Right cardiac atrium (tissue), 5 donors: Measurements from ENCODE around the gene ANKRD11. TPM values are rescaled to one million over a fixed set of nuclear protein-coding genes. Genes with fewer than 3 reads are reported as not detected.

Experiments
- ATAC-seq, 2 donors: fragments of 200-7000 bp; cut with Tn5 transposase; one replicate each; pipeline versions ENCODE4 v1.8.0 to v1.9.1; 2020; ENCODE audit warnings: moderate library complexity in 2 of 2, mild to moderate bottlenecking in 1 of 2
- DNase-seq, 3 donors: peaks; one replicate each; pipeline ENCODE4 v3.0.0-alpha.2; 2020
- H3K27ac ChIP-seq: one replicate; pipeline ENCODE4 v1.5.1; 2013; ENCODE audit warnings: mild to moderate bottlenecking, low read length, control low read depth, moderate library complexity
- H3K27me3 ChIP-seq: one replicate; pipeline ENCODE4 v1.6.1; 2013; ENCODE audit not compliant: control insufficient read depth, insufficient read depth
- H3K4me1 ChIP-seq: one replicate; pipeline ENCODE4 v1.6.1; 2013; ENCODE audit warnings: low read length; ENCODE audit not compliant: control insufficient read depth, insufficient read depth
- H3K4me3 ChIP-seq: one replicate; pipeline ENCODE4 v1.5.1; 2013; ENCODE audit warnings: low read length, control low read depth
- H3K9me3 ChIP-seq: one replicate; pipeline ENCODE4 v1.6.1; 2013; ENCODE audit warnings: low read length; ENCODE audit not compliant: control insufficient read depth
- WGBS: extraction: QIAGEN DNeasy Blood & Tissue Kit; methylation state at CpG from one replicate; pipeline ENCODE4 v1.1.7; 2013; 5-methylcytosine and 5-hydroxymethylcytosine counted together
- intact Hi-C, 4 donors: fragments of 100-400 bp; cut with DNase I; formaldehyde crosslinking; loops; one replicate each; pipeline versions ENCODE4 v1.11.0 to v1.14.0; 2022 to 2023
- polyA plus RNA-seq: library from polyadenylated mRNA; stranded (reverse); fragments of 200-250 nt; gene quantifications from one replicate; pipeline ENCODE4 v1.2.3, GENCODE V29; 2013
- total RNA-seq, 4 donors: library from RNA; stranded (reverse); fragmentation: NEBNext Ultra II Directional; extraction: Animal tissue kit (Norgen Biotek cat#: 25700); gene quantifications; one replicate each; pipeline ENCODE4 v1.2.1, GENCODE V29; 2021
- donor health status: healthy with polysubstance abuse.
- donor health status: DM: no; HTN: yes; CAD: no.
- donor health status: DM: no; HTN: no; CAD: no.
- donor health status: DM: no; HTN: yes; CAD: no; lungs with severe emphysema.
- donor health status: DM: yes; HTN: yes; CAD: no.

The ANKRD11 gene
- total and polyA plus RNA-seq, 5 donors, result 75.3 to 98.9 (median 95.3) TPM

DNA sequence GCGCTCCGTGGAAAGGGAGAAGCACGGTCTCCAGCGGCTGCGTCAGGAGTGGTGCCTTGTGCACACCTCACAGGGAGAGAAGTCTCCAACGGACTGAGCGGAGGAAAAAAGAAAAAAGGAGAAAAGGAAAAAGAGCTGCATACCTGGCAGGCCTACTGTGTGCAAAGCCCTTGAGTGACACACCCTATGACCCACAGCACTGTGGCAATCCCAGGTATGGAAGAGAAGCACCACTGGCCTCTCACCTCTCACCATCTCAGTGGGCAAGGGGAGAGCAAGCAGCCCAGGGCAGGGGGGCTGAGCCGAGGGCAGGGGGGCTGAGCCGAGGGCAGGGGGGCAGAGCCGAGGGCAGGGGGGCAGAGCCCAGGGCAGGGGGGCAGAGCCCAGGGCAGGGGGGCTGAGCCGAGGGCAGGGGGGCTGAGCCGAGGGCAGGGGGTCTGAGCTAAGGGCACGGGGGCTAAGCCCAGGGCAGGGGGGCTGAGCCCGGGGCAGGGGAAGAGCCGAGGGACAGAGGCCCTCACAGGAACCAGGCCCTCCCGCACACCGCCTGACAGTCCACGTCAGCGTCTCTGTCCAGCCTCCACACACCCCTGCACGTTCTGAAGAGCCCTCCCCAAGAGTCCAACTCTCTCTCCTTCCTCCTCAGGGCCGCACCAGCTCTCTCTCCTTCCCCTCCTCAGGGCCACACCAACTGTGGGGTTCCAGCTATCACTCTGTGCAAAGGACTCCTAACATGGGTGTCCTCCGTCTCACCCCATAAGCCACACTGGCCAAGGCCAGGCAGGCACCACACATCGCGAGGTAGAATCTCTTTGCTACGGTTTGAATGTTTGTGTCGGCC lies 167.0 kb downstream of the ANKRD11 start:
- H3K4me3 ChIP-seq, result no peak overlapping the region
- H3K4me1 ChIP-seq, result peaks cover 34% of the 10 kb centered on the region
- ATAC-seq (no peak), DNase-seq (peak in 2 of 3 donors; percentile 25 to 58)
- intact Hi-C loops, result no loop called here
- H3K9me3 ChIP-seq, result no peaks in the 10 kb centered on the region
- H3K27me3 ChIP-seq, result no peaks in the 10 kb centered on the region
- WGBS, result 78% methylated on average over 26 of the region's 26 CpGs
- H3K27ac ChIP-seq, result no peak overlapping the region

- no peak overlapping the region for H3K4me3 ChIP-seq
- H3K4me1 ChIP-seq, result peaks cover 34% of the 10 kb centered on the region
- no peaks in the 10 kb centered on the region for H3K9me3 ChIP-seq
- ATAC-seq, result peak in 1 of 2 donors; percentile 9
- no peaks in the 10 kb centered on the region for H3K27me3 ChIP-seq
- 49% methylated on average over 19 of the region's 19 CpGs for WGBS
- intact Hi-C loops, result no loop called here
- DNase-seq, result peak; percentile 53 to 75 (median 71)
- no peak overlapping the region for H3K27ac ChIP-seq
Observed at GRCh38 chr16:89322321-89323119, 167.8 kb downstream of the ANKRD11 start.

GRCh38 chr16:89320782-89321501 lies 169.4 kb downstream of the ANKRD11 start:
- no peaks in the 10 kb centered on the region for H3K27me3 ChIP-seq
- 39% methylated on average over 30 of the region's 30 CpGs for WGBS
- ATAC-seq (peak; percentile 16 to 32), DNase-seq (peak in 2 of 3 donors; percentile 81 to 84)
- H3K9me3 ChIP-seq, result no peaks in the 10 kb centered on the region
- no peak overlapping the region for H3K4me3 ChIP-seq
- H3K27ac ChIP-seq, result peak overlapping the region; percentile 66
- H3K4me1 ChIP-seq, result peaks cover 35% of the 10 kb centered on the region
- intact Hi-C loops, result no loop called here

DNA sequence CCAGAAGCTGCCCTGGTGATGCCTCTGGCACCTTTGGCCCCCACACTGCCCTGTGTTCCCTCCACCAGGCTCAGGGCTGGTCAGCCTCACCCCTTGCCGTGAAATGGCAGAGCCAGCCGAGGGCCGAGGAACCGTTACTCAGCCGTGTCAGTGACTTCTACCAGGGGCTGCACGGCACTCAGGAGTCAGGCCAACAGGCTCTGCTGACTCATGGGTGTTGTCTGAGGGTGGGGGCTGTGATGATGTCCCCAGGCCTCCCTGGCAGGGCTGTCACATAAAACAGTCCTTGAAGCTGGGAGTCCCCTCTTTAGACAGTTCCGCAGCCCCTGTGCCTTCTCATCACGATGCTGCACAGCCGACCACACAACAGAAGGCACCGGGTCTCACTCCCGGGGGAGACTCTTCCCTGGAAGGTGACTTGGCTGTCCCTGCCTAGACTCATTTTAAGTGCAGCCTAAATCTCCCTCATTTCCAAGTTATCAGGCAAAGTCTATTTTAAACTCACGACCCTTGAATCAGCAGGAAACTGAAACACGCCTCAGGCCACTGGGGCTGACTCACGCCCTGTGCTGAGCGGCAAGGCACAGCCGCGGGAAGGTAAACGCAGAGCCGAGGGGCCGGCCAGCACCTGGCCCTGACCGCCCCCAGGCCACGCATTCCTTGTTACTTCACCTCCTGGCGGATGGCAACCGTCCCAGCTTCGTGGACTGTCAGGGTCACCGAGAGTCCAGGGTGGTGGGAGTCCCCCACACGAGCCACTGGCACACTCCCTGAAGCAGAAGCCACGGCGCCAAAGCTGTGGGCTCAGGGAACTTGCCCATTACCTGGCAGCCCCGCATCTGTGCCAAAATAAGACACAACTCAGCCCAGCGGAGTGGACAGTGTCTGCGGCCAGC lies 170.2 kb downstream of the ANKRD11 start:
- ATAC-seq (peak; percentile 65 to 75), DNase-seq (peak; percentile 72 to 81 (median 76))
- 14% methylated on average over 32 of the region's 32 CpGs for WGBS
- H3K4me3 ChIP-seq, result no peak overlapping the region
- peaks cover 30% of the 10 kb centered on the region for H3K4me1 ChIP-seq
- H3K27me3 ChIP-seq, result no peaks in the 10 kb centered on the region
- peak overlapping the region; percentile 66 for H3K27ac ChIP-seq
- H3K9me3 ChIP-seq, result no peaks in the 10 kb centered on the region
- intact Hi-C loops, result no loop called here

DNA sequence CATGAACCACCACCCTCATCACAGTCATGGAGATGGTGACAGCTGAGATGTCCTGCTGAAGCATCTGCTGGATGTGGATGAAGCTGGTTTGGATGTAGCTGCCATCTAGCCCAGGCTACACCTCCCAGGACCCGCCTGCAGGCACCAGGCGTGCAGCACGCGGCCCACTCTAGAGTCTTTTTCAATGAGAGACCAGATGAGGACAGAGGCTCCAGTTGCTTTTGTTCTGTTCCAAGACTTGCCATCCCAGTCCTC lies 170.8 kb downstream of the ANKRD11 start:
- H3K4me3 ChIP-seq, result no peak overlapping the region
- peak overlapping the region; percentile 66 for H3K27ac ChIP-seq

DNA sequence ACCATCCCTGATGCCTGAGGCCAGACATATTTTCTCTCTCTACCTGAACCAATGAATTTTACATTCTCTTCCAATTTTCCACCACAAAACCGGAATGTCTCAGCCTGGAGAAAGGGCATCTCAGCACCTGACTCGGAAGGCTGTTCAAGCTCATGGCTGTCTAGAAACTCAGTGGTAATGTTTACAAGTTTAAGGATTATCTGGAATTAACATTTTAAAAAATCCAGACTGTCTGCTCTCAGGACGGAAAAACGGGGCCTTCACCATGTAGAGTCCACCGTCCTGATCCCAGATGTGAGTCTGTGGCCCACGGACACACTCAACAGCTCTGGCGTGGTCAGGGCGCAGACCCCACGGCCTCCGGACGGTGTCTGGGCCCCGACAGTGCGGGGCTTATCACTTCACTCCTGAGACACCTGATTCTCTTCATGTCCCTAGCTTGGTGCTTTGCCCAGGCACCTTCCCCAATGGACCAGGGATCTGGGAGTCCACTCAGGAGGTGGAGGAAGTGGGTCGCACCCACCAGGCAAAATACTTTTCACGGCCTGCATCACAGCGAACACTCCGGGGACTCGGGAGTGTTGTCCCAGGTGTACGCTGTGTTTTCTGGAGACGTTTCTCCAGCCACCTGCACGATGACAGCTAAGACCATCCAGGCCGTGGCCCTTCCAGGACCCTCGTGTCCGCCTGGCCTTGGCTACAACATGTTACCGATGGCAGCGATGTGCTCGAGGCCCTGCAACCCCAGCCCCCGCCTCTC lies 171.3 kb downstream of the ANKRD11 start:
- peaks cover 29% of the 10 kb centered on the region for H3K4me1 ChIP-seq
- ATAC-seq (no peak), DNase-seq (peak in 2 of 3 donors; percentile 14 to 55)
- no peaks in the 10 kb centered on the region for H3K9me3 ChIP-seq
- no peak overlapping the region for H3K4me3 ChIP-seq
- 90% methylated on average over 28 of the region's 28 CpGs for WGBS
- H3K27ac ChIP-seq, result no peak overlapping the region
- H3K27me3 ChIP-seq, result no peaks in the 10 kb centered on the region
- intact Hi-C loops, result no loop called here

More for the DNA sequence above, 170.8 kb downstream of the ANKRD11 start:
- intact Hi-C loops, result no loop called here
- ATAC-seq (no peak), DNase-seq (peak in 1 of 3 donors; percentile 63)
- peaks cover 26% of the 10 kb centered on the region for H3K4me1 ChIP-seq
- no peaks in the 10 kb centered on the region for H3K9me3 ChIP-seq
- no peaks in the 10 kb centered on the region for H3K27me3 ChIP-seq
- 93% methylated on average over 4 of the region's 4 CpGs for WGBS

DNA sequence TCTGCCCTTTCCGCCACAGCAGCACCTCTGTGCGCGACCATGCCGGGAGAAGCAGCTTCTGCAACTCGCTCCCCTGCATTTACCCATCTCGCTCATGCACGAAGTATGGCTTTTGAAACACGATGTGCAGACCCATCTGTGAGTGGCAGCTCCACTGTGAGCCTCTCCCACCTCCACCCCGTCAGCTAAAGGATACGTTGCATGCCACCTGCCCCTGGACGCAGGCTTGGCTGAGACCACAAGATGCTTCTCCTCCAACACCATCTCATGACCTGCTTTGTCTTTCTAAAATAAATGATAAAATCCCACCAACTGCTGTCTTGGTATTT lies 172.0 kb downstream of the ANKRD11 start:
- no peak for ATAC-seq
- WGBS, result 91% methylated on average over 11 of the region's 11 CpGs
- H3K27ac ChIP-seq, result no peak overlapping the region
- H3K27me3 ChIP-seq, result no peaks in the 10 kb centered on the region
- DNase-seq, result peak in 1 of 3 donors; percentile 32
- intact Hi-C loops, result no loop called here
- no peak overlapping the region for H3K4me3 ChIP-seq
- H3K9me3 ChIP-seq, result no peaks in the 10 kb centered on the region
- H3K4me1 ChIP-seq, result peaks cover 31% of the 10 kb centered on the region

DNA sequence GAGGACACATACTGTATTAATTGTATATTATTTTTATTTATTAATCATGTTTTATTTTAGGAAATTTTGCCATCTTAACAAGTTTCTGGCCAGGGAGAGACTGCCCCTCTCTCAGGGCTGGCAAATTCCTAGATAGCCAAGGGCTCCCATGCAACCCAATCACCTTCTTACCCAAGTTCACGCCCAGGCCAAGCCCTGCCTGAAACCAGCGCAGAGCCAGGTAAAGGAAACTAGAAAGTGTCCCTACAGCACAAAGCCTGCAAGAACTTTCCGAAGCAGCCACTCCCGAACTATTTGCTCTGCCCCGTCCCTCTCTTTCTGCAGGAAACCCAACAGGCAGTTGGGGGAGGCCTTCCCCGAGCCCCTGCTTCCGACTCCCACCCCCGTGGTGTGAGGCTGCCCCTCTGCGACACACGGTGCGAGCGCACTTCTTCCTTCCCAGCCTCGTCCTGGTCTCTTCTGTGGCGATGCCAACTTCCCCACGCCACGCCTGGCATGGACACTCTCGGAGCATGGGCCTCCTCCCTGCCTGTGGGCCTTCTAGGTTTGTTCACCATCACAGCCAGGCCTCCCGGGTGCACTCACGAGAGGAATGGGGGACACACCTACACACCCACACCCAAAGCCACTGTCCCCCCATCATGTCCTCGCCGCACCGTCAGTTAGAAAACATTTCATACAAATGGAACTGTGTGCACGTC lies 172.5 kb downstream of the ANKRD11 start:
- DNase-seq, result peak in 2 of 3 donors; percentile 53 to 55
- H3K27me3 ChIP-seq, result no peaks in the 10 kb centered on the region
- no peak for ATAC-seq
- H3K4me1 ChIP-seq, result peaks cover 31% of the 10 kb centered on the region
- H3K27ac ChIP-seq, result no peak overlapping the region
- no peak overlapping the region for H3K4me3 ChIP-seq
- no peaks in the 10 kb centered on the region for H3K9me3 ChIP-seq
- intact Hi-C loops, result no loop called here
- WGBS, result 73% methylated on average over 23 of the region's 23 CpGs

DNA sequence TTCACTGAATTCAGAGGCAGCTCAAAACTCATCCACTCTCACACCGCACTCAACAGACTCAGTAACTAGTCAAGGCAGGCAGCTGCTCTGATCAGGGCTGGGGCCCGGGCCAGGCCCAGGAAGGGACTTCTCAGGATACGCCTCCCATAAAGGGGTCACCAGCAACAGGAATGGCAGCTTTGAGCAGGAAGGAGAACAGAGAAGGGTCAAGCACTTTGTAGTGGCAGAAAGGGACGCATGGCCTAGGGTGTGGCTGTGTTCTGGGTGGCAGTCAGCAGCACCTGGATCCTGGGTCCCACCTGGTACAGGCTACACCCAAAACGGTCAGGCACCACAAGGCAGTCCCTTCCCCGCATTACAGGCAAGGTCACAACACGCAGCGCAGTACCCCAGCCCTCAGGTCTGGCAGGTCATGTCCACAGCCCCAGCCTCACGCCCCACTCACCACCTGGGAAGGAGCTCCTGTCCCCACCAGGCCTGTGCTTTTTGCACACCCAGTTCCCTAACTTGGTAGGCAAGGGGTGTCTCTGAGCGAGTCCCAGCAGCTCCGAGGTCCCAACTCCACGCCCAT lies 173.2 kb downstream of the ANKRD11 start:
- Histone ChIP-seq H3K9me3 (no peaks in the 10 kb centered on the region), H3K4me3 (no peak overlapping the region), H3K27me3 (no peaks in the 10 kb centered on the region), H3K4me1 (peaks cover 26% of the 10 kb centered on the region), H3K27ac (no peak overlapping the region)
- WGBS, result 86% methylated on average over 12 of the region's 12 CpGs
- intact Hi-C loops, result no loop called here
- ATAC-seq, result no peak
- DNase-seq, result peak; percentile 13 to 45 (median 35)
